Endodermal cell (in vitro differentiated cells): ENCODE measurements around the gene TBL1XR1. TPM values are rescaled to one million over a fixed set of nuclear protein-coding genes. Genes with fewer than 3 reads are reported as not detected.

Source experiments
- DNase-seq: peaks from one replicate; pipeline ENCODE4 v3.0.0-alpha.2; 2017
- H3K27ac ChIP-seq: 2 replicates; pipeline ENCODE4 v1.5.1; 2013; ENCODE audit warnings: mild to moderate bottlenecking, low read depth, low read length, moderate library complexity
- H3K27me3 ChIP-seq: 2 replicates; pipeline ENCODE4 v1.6.1; 2013; ENCODE audit warnings: mild to moderate bottlenecking, low read length, moderate library complexity; ENCODE audit not compliant: insufficient read depth, control insufficient read depth, poor library complexity, severe bottlenecking
- H3K36me3 ChIP-seq: 2 replicates; pipeline ENCODE4 v1.7.0; 2013; ENCODE audit warnings: mild to moderate bottlenecking, low read length, moderate library complexity; ENCODE audit not compliant: control insufficient read depth, insufficient read depth
- H3K4me1 ChIP-seq: one replicate; pipeline ENCODE4 v1.7.0; 2013; ENCODE audit warnings: low read length; ENCODE audit not compliant: control insufficient read depth, insufficient read depth
- H3K4me3 ChIP-seq: 2 replicates; pipeline ENCODE4 v1.5.1; 2013; ENCODE audit warnings: mild to moderate bottlenecking, low read length, moderate library complexity
- H3K9ac ChIP-seq: 2 replicates; pipeline ENCODE4 v1.6.1; 2013; ENCODE audit warnings: mild to moderate bottlenecking, low read length, moderate library complexity; ENCODE audit not compliant: poor library complexity, severe bottlenecking; ENCODE audit errors: extremely low read depth
- H3K9me3 ChIP-seq: 2 replicates; pipeline ENCODE4 v1.6.1; 2013; ENCODE audit warnings: mild to moderate bottlenecking, low read length, moderate library complexity; ENCODE audit not compliant: control insufficient read depth
- H3K27ac Mint-ChIP-seq: 2 replicates; pipeline ENCODE4 v1.8.0; 2020; ENCODE audit warnings: mixed read lengths
- H3K27me3 Mint-ChIP-seq: 2 replicates; pipeline ENCODE4 v1.8.0; 2021; ENCODE audit warnings: mild to moderate bottlenecking, mixed read lengths; ENCODE audit not compliant: insufficient read depth
- H3K36me3 Mint-ChIP-seq: 2 replicates; pipeline ENCODE4 v1.8.0; 2020; ENCODE audit warnings: low read depth, mixed read lengths
- H3K4me1 Mint-ChIP-seq: 2 replicates; pipeline ENCODE4 v1.8.0; 2020; ENCODE audit warnings: mixed read lengths
- H3K4me3 Mint-ChIP-seq: 2 replicates; pipeline ENCODE4 v1.8.0; 2020; ENCODE audit warnings: mild to moderate bottlenecking, moderate library complexity, mixed read lengths
- H3K9me3 Mint-ChIP-seq: 2 replicates; pipeline ENCODE4 v1.8.0; 2020; ENCODE audit warnings: mild to moderate bottlenecking, mixed read lengths
- whole genome bisulfite sequencing, 2 experiments: methylation state at CpG; one replicate each; pipeline versions ENCODE4 v1.1.5 to v1.1.7; 2013; ENCODE audit warnings: missing lambda C conversion rate in 2 of 2, mixed read lengths in 1 of 2; ENCODE audit not compliant: insufficient coverage in 1 of 2, insufficient read length in 1 of 2; 5-methylcytosine and 5-hydroxymethylcytosine counted together
- total RNA-seq, 2 donors: library from RNA; stranded (reverse); fragmentation: NEBNext Ultra II Directional in 1 of 2; extraction: Animal tissue kit (Norgen Biotek cat#: 25700) in 1 of 2; gene quantifications; 2 replicates in 1 of 2; 3 replicates in 1 of 2; pipeline ENCODE4 v1.2.1, GENCODE V29; 2021
- TF ChIP-seq, protein P1 (sequence below): fragments of 200-600 bp; sonication (generic); conservative IDR thresholded peaks from 2 replicates; pipeline ENCODE4 v1.5.0; 2021; ENCODE audit warnings: antibody characterized with exemption, mild to moderate bottlenecking

Gene TBL1XR1
- total RNA-seq, 2 donors from 2014 or later = 235 to 273 TPM

DNA sequence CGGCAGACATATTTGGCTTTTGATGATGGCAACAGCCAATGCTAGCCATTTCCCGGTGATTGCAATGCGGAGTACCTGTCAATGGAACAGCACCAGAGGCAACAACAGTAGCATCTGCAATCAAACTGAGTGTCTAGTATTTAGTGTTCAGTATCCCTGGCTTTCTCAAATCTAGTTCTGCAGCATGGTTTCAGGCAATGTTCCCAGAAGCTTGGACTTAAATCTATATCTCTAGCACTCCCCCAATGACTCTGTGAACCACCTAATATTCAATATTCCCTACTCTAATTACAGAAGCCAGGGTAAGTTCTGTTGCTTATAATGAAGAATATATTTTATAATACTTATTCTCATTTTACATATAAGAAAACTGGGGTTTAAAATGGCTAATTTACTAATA lies 48.2 kb downstream of the TBL1XR1 start:
- TF ChIP-seq, protein P1, sequence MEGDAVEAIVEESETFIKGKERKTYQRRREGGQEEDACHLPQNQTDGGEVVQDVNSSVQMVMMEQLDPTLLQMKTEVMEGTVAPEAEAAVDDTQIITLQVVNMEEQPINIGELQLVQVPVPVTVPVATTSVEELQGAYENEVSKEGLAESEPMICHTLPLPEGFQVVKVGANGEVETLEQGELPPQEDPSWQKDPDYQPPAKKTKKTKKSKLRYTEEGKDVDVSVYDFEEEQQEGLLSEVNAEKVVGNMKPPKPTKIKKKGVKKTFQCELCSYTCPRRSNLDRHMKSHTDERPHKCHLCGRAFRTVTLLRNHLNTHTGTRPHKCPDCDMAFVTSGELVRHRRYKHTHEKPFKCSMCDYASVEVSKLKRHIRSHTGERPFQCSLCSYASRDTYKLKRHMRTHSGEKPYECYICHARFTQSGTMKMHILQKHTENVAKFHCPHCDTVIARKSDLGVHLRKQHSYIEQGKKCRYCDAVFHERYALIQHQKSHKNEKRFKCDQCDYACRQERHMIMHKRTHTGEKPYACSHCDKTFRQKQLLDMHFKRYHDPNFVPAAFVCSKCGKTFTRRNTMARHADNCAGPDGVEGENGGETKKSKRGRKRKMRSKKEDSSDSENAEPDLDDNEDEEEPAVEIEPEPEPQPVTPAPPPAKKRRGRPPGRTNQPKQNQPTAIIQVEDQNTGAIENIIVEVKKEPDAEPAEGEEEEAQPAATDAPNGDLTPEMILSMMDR = no peak
- no peak overlapping the region for H3K4me3 Mint-ChIP-seq
- peaks cover 58% of the 10 kb centered on the region for H3K36me3 ChIP-seq
- H3K9me3 ChIP-seq = no peaks in the 10 kb centered on the region
- H3K4me1 Mint-ChIP-seq = peaks cover 50% of the 10 kb centered on the region
- no peak overlapping the region for H3K4me3 ChIP-seq
- no peaks in the 10 kb centered on the region for H3K27me3 Mint-ChIP-seq
- H3K9ac ChIP-seq = no peak overlapping the region
- H3K27ac Mint-ChIP-seq = no peak overlapping the region
- no peaks in the 10 kb centered on the region for H3K9me3 Mint-ChIP-seq
- WGBS, 2 experiments = 96 to 100% methylated on average over 3 of the region's 3 CpGs
- H3K4me1 ChIP-seq = peaks cover 15% of the 10 kb centered on the region
- no peaks in the 10 kb centered on the region for H3K27me3 ChIP-seq
- H3K27ac ChIP-seq = no peak overlapping the region
- no peak for DNase-seq
- peaks cover 4% of the 10 kb centered on the region for H3K36me3 Mint-ChIP-seq

DNA sequence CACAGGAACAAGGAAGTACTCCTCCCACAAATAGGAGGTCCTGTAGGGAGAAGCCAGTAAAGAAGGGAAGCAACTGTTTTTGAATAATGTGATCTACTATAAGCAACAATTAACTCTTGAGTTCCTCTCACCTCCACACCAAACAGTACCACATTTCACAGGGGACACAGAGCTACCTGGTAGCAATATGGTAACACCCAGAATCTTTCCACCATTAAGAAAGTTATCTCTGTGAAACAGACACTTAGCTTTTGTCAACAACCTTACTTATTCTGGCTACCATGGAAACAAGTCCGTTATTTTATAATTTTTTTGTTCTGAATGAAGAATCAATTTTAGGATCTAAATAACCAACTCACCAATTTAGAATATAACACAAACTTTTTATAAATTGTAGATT lies 49.5 kb downstream of the TBL1XR1 start:
- no peaks in the 10 kb centered on the region for H3K27me3 Mint-ChIP-seq
- DNase-seq = no peak
- Histone ChIP-seq H3K36me3 (peaks cover 65% of the 10 kb centered on the region), H3K27ac (no peak overlapping the region), H3K9me3 (no peaks in the 10 kb centered on the region), H3K4me3 (no peak overlapping the region), H3K9ac (no peak overlapping the region), H3K4me1 (peaks cover 16% of the 10 kb centered on the region), H3K27me3 (no peaks in the 10 kb centered on the region)
- peaks cover 55% of the 10 kb centered on the region for H3K4me1 Mint-ChIP-seq
- peaks cover 8% of the 10 kb centered on the region for H3K36me3 Mint-ChIP-seq
- H3K9me3 Mint-ChIP-seq = no peaks in the 10 kb centered on the region
- no peak overlapping the region for H3K4me3 Mint-ChIP-seq
- TF ChIP-seq, protein P1 = no peak
- peak overlapping the region; percentile 76 for H3K27ac Mint-ChIP-seq
- no CpG with 5 or more reads among the region's 1 CpG for WGBS, 2 experiments

DNA sequence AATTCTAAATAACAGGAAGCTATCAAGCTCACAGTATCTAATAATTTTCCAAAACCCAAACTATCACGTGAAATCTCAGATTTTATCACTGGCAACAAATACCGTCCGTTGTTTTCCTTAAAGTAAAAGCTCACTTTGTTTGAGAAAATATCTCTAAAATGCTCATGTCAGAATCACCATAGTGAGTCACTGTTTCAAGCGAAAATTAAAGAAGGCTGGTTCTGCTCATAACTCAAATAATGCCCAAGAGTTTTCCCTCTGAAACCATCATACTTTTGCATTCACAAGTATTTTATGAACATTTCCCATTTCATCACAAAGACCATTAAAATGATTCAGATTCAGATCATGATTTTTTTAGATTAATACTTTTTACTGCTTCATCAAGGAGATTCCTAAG lies 50.6 kb downstream of the TBL1XR1 start:
- Mint-ChIP-seq H3K36me3 (peaks cover 8% of the 10 kb centered on the region), H3K4me3 (no peak overlapping the region), H3K27ac (no peak overlapping the region), H3K27me3 (no peaks in the 10 kb centered on the region), H3K9me3 (no peaks in the 10 kb centered on the region), H3K4me1 (peaks cover 57% of the 10 kb centered on the region)
- Histone ChIP-seq H3K9ac (no peak overlapping the region), H3K27ac (no peak overlapping the region), H3K4me3 (no peak overlapping the region), H3K27me3 (no peaks in the 10 kb centered on the region), H3K9me3 (no peaks in the 10 kb centered on the region), H3K4me1 (peaks cover 18% of the 10 kb centered on the region), H3K36me3 (peaks cover 66% of the 10 kb centered on the region)
- DNase-seq = no peak
- WGBS, 2 experiments = 85 to 95% methylated on average over 3 to 4 of the region's 4 CpGs
- TF ChIP-seq, protein P1 = no peak
